ENCODE results near the gene CAMK2A.

The CAMK2A gene

GRCh38 chr5:150246835-150247234, 42.7 kb downstream of the CAMK2A start:
- no peak overlapping the region for H3K4me3 Mint-ChIP-seq
- no peaks in the 10 kb centered on the region for H3K4me1 Mint-ChIP-seq
- H3K9me3 Mint-ChIP-seq = no peaks in the 10 kb centered on the region
- no peak overlapping the region for H3K27ac Mint-ChIP-seq
- DNase-seq = no peak
- H3K27me3 Mint-ChIP-seq = no peaks in the 10 kb centered on the region
- no peak for ATAC-seq

- H3K4me1 Mint-ChIP-seq = no peaks in the 10 kb centered on the region
- H3K9me3 Mint-ChIP-seq = no peaks in the 10 kb centered on the region
- H3K4me3 Mint-ChIP-seq = no peak overlapping the region
- H3K27ac Mint-ChIP-seq = no peak overlapping the region
- no peak for ATAC-seq
- no peak for DNase-seq
- no peaks in the 10 kb centered on the region for H3K27me3 Mint-ChIP-seq
Measured at GRCh38 chr5:150246429-150246828, 43.1 kb downstream of the CAMK2A start.

- DNase-seq (no peak), ATAC-seq (no peak)
- Mint-ChIP-seq H3K4me3 (no peak overlapping the region), H3K4me1 (no peaks in the 10 kb centered on the region), H3K27ac (no peak overlapping the region), H3K9me3 (no peaks in the 10 kb centered on the region), H3K27me3 (no peaks in the 10 kb centered on the region)
Measured at GRCh38 chr5:150245808-150246207, 43.8 kb downstream of the CAMK2A start.

- H3K27ac Mint-ChIP-seq = no peak overlapping the region
- H3K27me3 Mint-ChIP-seq = no peaks in the 10 kb centered on the region
- ATAC-seq = peak; percentile 10
- no peaks in the 10 kb centered on the region for H3K4me1 Mint-ChIP-seq
- no peaks in the 10 kb centered on the region for H3K9me3 Mint-ChIP-seq
- H3K4me3 Mint-ChIP-seq = no peak overlapping the region
- no peak for DNase-seq
Measured at GRCh38 chr5:150245111-150245789, 44.3 kb downstream of the CAMK2A start.

DNA sequence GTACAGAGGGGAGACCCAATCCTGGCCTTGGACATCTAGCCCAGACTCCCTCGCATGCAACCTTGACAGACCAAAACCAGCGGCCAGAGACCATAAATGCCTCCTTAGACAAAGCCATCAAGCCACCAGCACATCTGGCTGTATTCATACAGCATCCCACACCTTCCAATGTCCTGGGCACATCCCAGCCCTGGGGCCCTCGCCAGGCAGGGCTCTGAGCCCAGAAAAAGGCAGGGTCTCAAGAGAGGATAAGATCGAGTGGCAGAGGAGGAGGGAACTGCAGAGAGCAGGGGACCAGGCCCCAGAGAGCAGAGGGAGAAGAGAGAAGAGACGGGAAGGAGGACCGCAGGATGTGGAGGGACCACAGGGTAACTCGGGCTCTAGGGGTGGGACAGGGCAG, 45.4 kb downstream of the CAMK2A start:
- DNase-seq (no peak), ATAC-seq (no peak)
- no peaks in the 10 kb centered on the region for H3K27me3 Mint-ChIP-seq
- H3K4me3 Mint-ChIP-seq = no peak overlapping the region
- H3K9me3 Mint-ChIP-seq = no peaks in the 10 kb centered on the region
- H3K4me1 Mint-ChIP-seq = no peaks in the 10 kb centered on the region
- H3K27ac Mint-ChIP-seq = peak overlapping the region in 1 of 2 donors; percentile 36

GRCh38 chr5:150243590-150243989, 46.0 kb downstream of the CAMK2A start:
- DNase-seq (no peak), ATAC-seq (no peak)
- no peaks in the 10 kb centered on the region for H3K27me3 Mint-ChIP-seq
- no peaks in the 10 kb centered on the region for H3K9me3 Mint-ChIP-seq
- H3K4me1 Mint-ChIP-seq = no peaks in the 10 kb centered on the region
- H3K4me3 Mint-ChIP-seq = no peak overlapping the region
- H3K27ac Mint-ChIP-seq = no peak overlapping the region

- no peak overlapping the region for H3K27ac Mint-ChIP-seq
- DNase-seq = no peak
- no peaks in the 10 kb centered on the region for H3K9me3 Mint-ChIP-seq
- no peak for ATAC-seq
- H3K4me1 Mint-ChIP-seq = no peaks in the 10 kb centered on the region
- no peaks in the 10 kb centered on the region for H3K27me3 Mint-ChIP-seq
- H3K4me3 Mint-ChIP-seq = no peak overlapping the region
Measured at GRCh38 chr5:150242251-150242894, 47.2 kb downstream of the CAMK2A start.

DNA sequence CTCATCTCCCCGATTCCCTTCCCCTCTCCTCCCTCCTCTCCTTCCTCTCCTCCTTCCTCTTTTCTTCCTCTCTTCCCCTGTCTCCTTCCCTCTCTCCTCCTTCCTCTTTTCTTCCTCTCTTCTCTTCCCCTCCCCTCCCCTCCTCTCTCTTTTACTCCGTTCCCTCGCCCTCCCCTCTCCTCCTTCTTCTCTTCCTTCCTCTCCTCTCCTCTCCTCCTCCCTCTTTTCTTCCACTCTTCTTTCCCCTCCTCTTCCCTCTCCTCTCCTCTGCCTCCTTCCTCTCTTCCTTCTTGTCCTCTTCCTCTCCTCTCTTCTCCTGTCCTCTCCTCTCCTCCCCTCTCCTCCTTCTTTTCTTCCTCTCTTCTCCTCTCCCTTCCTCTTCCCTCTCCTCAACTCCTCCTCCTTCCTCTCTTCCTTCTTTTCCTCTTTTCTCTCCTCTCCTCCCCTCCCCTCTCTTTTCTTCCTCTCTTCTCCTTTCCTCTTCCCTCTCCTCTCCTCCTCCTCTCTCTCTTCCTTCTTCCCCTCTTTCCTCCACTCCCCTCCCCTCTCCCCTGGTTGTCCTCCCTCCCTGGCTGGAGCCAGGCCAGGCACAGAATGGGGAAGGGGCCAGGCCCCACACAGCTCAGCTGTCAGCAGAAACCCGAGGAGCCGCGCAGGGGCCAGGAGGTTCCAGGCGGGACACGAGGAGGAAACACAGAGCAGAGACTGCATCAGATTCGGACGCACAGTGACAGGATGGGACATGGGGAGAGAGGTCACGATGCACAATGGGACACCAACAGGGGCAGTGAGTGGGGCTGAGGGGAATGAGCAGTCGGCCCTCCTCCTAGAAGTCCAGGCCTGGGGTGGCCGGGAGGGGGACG, 48.0 kb downstream of the CAMK2A start:
- Mint-ChIP-seq H3K4me3 (no peak overlapping the region), H3K27ac (peak overlapping the region in 1 of 2 donors; percentile 47), H3K4me1 (no peaks in the 10 kb centered on the region), H3K9me3 (no peaks in the 10 kb centered on the region), H3K27me3 (no peaks in the 10 kb centered on the region)
- ATAC-seq = no peak
- DNase-seq = no peak

- no peak overlapping the region for H3K4me3 Mint-ChIP-seq
- ATAC-seq = no peak
- H3K27me3 Mint-ChIP-seq = no peaks in the 10 kb centered on the region
- H3K27ac Mint-ChIP-seq = no peak overlapping the region
- H3K9me3 Mint-ChIP-seq = no peaks in the 10 kb centered on the region
- H3K4me1 Mint-ChIP-seq = no peaks in the 10 kb centered on the region
- DNase-seq = no peak
Measured at GRCh38 chr5:150239794-150240122, 49.8 kb downstream of the CAMK2A start.

- Mint-ChIP-seq H3K9me3 (no peaks in the 10 kb centered on the region), H3K27me3 (no peaks in the 10 kb centered on the region), H3K4me3 (no peak overlapping the region), H3K4me1 (no peaks in the 10 kb centered on the region), H3K27ac (peak overlapping the region in 1 of 2 donors; percentile 10)
- DNase-seq = no peak
- ATAC-seq = no peak
Measured at GRCh38 chr5:150239099-150239793, 50.3 kb downstream of the CAMK2A start.

DNA sequence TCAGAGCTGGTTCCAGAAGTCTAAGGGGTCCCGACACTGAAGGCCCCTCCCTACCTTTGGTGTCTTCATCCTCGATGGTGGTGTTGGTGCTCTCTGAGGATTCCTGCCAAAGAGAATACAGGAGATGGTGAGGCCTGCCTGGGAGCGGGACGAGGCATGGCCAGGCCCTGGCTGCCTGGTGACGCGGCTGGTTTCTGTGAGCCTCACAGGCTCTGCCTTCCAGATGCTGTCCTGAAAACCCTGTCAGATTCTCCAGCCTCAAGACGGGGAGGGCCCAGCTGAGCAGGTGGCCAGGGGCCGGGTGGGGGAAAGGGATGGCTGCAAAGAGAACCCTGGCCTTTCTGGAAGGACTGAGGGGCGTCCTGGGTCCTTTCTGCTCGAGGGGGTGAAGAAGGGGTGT, 50.9 kb downstream of the CAMK2A start:
- Mint-ChIP-seq H3K9me3 (no peaks in the 10 kb centered on the region), H3K4me3 (no peak overlapping the region), H3K4me1 (no peaks in the 10 kb centered on the region), H3K27me3 (no peaks in the 10 kb centered on the region), H3K27ac (peak overlapping the region in 1 of 2 donors; percentile 75)
- DNase-seq (no peak), ATAC-seq (no peak)

DNA sequence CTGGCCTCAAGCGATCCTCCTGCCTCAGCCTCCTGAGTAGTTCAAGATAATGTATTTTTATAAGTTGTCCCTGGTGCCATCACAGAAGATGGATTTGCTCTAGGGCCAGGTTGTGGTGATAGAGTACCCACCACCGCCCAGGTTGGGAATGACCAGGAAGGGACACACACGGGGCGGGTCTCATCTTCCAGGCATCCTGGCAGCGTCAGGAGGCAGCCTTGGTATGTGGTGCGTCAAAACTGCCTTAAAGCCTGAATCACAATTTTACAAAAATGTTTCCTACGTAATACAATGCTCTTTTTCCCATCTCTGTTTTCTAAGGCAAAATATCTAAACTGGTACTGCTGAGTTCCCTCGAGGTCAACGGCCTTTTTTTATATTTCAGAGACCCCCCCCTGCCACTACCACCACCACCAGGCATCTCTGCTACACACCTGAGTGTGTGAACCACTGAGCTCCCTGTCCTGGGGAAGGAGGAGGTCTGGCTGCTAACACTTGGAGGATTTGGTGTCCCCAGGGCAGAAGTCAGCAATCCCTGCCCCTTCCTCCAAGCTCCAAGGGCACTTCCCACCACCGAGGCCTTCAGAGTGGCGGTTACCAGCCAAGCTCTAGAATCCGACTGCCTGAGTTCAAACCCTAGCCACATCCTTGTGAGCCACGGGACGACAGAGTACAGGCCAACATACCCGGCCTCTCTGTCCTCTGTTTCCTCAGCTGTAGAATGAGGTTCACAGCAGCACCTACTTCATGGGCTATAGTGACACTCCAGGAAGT, 52.4 kb downstream of the CAMK2A start:
- no peak overlapping the region for H3K4me3 Mint-ChIP-seq
- no peaks in the 10 kb centered on the region for H3K4me1 Mint-ChIP-seq
- no peak for ATAC-seq
- no peaks in the 10 kb centered on the region for H3K9me3 Mint-ChIP-seq
- H3K27ac Mint-ChIP-seq = no peak overlapping the region
- H3K27me3 Mint-ChIP-seq = no peaks in the 10 kb centered on the region
- DNase-seq = no peak

GRCh38 chr5:150236313-150236712, 53.3 kb downstream of the CAMK2A start:
- DNase-seq = no peak
- Mint-ChIP-seq H3K27me3 (no peaks in the 10 kb centered on the region), H3K4me1 (no peaks in the 10 kb centered on the region), H3K27ac (no peak overlapping the region), H3K9me3 (no peaks in the 10 kb centered on the region), H3K4me3 (no peak overlapping the region)
- no peak for ATAC-seq

DNA sequence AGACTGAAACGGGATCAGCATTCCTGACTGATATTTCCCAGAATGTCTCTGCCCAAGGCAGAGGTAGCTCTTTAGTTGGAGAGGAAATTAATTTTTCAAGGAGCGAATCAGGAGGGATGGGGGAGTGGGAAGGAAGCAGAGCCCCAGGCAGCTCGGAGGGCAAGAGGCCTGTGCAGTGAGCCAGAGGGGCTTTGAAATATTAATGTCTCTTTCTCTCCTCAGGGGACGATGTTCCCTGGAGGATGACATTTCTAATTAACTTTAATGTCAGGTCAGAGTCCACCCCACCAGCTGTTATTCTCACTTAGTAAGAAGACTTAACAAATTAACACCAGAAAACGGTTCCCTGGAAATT, 54.1 kb downstream of the CAMK2A start:
- no peaks in the 10 kb centered on the region for H3K9me3 Mint-ChIP-seq
- H3K27ac Mint-ChIP-seq = no peak overlapping the region
- no peaks in the 10 kb centered on the region for H3K27me3 Mint-ChIP-seq
- no peak for DNase-seq
- H3K4me1 Mint-ChIP-seq = no peaks in the 10 kb centered on the region
- H3K4me3 Mint-ChIP-seq = no peak overlapping the region
- ATAC-seq = no peak
